Measurements from ENCODE around the gene FAM13A.

GRCh38 chr4:88865046-88865445 is 191.9 kb downstream of the FAM13A start:
- no peak for TF ChIP-seq CTCF (IDR thresholded peaks at IDR 0.05 in 8 of 11, conservative IDR thresholded peaks at IDR 0.05 in 3 of 11)
- no peak for TF ChIP-seq POLR2A (IDR thresholded peaks at IDR 0.05)
- TF ChIP-seq POLR2AphosphoS5 (IDR thresholded peaks at IDR 0.05): no peak
